Hematopoietic multipotent progenitor cell (in vitro differentiated cells): ENCODE measurements around the gene IGF1R. TPM values are rescaled to one million over a fixed set of nuclear protein-coding genes. Genes with fewer than 3 reads are reported as not detected.

Experiments used
- DNase-seq, 3 donors: peaks; one replicate each; pipeline ENCODE4 v3.0.0-alpha.2; 2011 to 2015; ENCODE audit warnings: low read depth in 2 of 3, low spot score in 2 of 3
- total RNA-seq: library from RNA; depleted of rRNA; stranded (reverse); fragments of >200 nt; gene quantifications from one replicate; pipeline ENCODE4 v1.2.3, GENCODE V29; 2012

IGF1R gene
- total RNA-seq, 1 donor = 81.9 TPM

DNA sequence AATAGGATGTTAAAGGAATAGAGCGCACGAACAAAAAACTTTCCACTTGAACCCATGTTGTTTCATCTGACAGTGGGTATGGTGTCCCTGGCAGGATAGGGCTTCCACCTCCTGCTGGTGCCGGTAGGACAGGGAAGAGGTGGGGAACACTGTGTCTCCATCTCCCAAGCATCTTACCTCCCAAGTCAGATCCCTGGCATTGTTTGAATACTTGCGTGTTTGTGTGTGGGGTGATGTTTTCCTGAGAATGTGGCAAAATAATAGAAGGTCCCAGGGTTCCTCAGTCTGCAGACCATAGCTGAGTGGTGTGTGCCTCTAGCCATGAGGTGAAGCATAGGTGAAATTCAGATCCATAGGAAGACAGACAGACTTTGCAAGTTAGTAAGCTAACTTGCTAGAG is 119.4 kb downstream of the IGF1R start:
- no peak for DNase-seq

DNA sequence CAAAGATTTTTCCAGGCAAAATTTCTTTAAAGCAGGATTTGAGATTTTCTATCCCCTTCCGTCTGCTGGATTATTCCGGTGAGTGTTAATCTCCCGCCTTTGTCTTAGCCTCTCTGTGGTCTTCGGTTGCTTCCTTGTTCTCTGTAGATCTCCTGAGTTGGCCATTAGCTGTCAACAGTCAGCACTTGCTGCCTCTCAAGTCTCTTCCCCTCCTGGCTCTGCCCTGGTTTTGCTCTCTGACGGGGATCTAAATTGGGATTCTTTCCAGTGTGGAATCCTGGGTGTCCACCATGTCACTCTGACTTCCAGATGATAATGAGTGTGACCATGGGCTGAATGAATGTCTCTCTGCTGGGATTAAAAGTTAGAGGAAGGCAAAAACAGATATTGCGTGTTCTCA is 121.5 kb downstream of the IGF1R start:
- DNase-seq = no peak

DNA sequence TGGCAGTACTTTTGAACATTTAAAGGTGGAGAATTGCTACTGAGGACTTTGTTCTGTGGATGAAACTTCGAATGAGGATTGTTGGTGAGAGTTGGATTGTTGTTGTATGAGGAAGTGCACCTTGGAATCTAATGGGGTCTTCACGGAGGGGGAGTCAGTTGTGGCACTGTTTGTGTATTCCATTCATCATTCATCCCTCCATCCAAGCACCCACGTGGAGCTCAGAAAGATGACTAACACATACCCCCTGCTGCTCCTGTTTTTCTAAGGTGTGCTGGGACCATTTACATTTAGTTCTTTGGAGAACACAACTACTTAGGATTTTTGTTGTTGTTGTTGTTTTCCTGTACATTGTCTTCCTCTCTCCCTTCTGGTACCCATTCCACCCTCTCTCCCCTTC is 122.6 kb downstream of the IGF1R start:
- DNase-seq = no peak

DNA sequence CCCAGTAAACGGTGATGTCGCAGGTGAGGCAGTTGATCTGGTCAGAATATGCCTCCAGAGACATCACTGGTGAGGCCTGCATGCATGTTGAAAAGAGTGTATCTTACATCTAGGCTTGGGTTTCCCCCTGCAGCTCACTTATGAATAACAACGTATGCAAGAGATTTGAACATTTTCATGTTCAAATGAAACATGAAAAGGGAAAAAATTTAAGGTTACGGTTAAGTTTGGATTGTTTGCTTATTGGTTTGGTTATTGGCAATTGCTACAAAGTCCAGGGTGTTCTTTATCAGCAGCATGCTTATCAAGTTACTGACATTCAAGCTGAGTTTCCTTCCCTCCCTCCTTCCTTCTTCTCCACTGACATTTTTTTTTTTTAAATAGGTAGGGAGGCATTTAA is 123.2 kb downstream of the IGF1R start:
- DNase-seq = no peak

DNA sequence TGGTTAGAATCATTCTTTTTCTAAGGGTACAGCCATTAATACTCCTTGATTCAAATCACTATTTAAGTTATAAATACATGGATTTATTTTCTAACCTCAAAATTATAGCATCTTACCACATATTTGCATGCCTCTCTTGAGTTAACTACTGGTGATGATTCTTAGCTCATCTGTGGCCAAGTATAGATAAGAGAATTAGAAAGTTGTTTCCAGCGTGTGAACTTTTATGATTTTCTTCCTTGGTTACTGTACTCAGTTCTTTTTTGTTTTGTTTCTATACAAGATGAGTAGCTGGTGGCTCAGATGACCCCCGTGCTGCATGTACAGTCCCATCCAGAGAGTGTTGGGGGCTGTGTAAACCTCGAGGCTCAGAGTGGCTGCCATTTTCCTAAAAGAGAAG is 124.6 kb downstream of the IGF1R start:
- no peak for DNase-seq

DNA sequence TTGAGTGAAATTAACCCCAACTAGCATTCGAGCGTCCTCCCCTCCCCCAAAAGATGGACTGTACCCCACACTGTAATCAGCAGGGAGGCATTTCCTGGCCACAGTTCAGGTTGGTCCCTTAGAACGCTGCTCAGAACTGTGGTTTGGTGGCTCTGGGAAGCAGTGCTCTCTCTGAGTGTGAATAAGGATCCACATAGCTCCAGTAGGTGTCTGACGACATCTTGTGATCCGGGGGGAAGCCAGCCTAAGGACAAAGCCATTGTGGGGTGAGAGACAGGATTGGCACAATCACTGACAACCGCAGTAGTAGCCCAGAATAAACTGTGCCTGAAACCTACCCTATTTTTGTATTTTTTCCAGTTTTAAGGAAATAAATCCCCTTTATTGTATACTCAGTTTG is 125.3 kb downstream of the IGF1R start:
- no peak for DNase-seq

DNA sequence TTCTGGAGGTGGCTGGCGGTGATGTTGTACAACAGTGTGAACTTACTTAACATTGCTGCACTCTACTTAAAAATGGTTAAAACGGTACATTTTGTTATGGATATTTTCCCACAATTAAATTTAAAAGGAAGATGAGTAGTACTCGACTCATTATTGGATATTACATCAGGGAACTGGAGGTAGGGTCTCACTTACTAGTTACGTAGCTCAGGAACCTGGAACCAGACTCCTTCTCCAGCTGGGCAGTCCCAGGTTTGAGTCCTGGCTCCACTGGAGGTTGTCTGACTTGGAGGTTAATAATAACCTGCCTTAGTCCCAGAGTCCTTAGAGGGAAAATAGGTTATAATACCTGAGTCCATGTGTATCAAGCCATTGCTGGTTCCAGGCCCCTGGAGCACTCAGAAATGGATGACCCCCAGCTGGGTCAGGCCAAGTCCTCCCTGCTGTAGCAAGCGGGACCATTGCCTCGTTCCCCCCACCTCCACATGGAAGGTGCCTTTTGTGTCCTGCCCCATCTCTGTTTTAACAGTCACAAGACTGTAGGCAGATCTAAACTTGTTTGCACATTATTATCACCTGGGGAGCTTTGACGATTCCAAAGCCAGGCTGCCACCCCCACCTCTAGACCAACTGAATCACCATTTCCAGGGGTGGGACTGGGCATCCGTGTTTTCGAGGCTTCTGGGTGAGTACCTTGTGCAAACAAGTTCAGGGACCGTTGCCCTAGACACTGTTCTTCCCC is 126.6 kb downstream of the IGF1R start:
- no peak for DNase-seq

DNA sequence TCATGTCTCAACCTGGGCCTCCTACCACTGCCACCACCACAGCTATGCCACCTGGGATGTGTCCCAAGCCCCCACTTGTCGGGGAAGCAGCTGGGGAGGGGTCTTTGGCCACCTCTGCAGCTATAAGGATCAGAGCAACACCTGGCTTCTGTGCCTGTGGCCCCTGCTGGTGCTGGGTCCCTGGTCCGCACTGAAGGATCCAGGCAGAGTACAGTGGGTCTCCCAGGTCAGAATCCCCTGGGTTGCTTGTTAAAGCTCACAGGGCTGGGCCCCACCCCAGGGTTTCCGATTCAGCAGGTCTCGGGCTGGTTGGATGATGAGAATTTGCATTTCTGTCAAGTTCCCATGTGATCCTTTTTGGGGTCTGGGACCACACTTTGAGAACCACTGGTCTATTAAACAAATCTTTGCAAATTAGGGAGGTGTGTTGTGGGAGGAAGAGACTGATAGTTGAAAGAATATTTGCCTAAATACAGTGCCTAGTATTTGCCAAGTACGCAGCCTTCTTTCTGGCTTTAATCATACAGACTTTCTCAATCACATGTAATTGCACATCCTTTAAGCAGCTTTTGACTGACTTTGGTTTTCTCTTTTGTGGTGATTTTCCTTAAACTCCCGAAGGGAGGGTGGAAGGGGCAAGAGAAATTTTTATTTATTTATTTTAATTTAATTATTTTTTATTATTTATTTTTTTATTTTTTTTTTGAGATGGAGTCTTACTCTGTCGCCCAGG is 127.3 kb downstream of the IGF1R start:
- DNase-seq = no peak

DNA sequence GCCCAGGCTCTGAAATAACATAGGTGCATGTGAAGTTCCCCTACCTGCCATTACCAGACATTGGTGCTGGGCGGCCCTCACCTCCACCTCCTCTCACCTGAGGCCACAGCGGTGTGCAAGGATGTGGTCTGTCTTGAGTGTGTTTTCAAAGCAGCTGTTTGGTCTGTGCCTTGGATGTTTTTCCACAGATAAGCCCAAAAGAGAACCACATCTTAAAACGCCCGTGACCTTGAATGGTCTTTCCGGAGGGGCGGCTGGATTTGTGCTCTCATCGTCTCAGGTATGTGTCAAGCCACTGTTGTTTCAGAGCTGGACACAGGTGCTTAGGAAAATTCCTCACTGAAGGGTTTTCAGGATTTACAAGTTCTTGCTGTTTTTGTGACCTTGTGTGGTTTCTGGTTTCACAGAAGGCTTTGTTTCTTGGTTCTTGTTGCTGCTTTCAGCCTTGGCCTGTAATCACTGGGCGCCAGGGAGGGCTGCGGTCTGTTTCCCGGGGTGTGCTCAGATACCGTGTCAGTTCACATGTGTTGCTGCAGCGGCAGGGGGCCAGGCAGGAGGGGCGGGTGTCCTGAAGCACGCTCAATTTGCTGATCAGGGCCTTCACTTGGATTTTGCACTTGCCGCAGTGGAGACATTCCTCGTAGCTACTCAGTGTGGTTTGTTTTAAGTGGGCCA is 128.4 kb downstream of the IGF1R start:
- peak in 2 of 3 donors; percentile 68 to 74 for DNase-seq

DNA sequence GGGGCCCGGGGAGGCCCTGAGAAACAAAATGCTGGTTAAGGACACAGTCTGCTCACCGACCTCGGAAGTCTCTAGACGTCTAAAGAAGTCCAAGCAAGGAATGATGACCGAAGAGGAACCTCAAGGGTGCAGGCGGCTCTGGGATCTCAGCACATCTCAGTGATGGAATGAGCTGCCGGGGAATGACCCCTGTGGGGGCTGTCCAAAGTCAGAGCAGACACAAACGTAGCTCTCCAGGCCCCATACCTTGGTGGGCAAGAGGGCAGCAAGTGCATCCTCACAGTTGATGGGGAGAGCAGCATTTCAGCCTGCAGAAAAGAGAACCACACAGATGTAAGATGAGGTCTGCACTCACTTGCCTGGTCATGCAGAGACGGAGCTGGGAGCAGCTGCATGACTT is 129.1 kb downstream of the IGF1R start:
- no peak for DNase-seq

DNA sequence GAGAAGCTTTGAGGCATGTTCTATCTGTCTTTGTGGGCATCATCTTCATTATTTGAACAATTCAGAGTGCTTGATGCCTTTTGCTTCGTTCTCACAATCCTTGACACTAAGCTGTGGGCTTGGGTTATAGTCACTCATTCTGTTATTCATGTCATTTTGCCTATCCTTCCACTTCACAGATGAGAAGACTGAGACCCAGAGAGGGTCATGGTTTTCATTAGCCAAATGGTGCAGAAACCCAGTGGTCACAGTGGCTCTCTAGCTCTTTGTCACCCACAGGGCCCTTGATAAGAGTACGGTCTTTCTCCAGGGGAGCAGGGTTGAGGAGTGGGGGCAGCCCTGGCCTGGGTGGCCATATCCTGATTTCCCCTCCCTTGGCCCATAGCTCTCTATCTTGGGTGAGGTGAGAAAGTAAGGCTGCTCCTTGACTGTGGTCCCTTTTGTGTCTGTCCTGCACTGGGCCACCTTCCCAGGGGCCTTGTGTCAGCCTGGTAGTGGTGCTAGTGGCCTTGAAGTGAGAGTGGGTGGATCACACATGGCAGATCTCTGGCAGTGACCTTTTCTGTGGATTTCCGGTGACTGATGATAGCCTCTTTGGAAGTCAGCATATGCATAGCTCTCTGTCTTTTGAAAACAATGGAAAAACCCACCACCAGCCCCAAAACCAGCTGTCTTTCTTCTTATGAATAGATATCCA is 130.1 kb downstream of the IGF1R start:
- no peak for DNase-seq

DNA sequence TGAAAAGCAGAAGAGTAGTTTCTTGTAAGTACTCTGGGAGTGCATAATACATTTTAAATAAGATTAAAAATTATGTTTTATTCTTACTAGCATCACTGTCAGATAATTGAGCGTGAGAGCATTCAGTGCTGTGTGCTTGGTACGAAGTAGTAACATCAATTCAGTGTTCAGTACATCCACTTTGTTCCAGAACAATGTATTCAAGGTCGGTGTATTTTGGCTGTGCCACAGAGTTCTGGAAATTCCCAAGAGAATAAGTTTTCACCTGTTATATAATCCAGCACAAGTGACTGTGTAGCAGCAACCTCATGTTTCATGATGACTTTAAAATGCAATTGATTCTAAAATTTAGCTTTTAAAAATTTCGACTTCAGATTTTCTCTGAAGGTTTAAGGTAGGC is 130.6 kb downstream of the IGF1R start:
- DNase-seq = no peak

DNA sequence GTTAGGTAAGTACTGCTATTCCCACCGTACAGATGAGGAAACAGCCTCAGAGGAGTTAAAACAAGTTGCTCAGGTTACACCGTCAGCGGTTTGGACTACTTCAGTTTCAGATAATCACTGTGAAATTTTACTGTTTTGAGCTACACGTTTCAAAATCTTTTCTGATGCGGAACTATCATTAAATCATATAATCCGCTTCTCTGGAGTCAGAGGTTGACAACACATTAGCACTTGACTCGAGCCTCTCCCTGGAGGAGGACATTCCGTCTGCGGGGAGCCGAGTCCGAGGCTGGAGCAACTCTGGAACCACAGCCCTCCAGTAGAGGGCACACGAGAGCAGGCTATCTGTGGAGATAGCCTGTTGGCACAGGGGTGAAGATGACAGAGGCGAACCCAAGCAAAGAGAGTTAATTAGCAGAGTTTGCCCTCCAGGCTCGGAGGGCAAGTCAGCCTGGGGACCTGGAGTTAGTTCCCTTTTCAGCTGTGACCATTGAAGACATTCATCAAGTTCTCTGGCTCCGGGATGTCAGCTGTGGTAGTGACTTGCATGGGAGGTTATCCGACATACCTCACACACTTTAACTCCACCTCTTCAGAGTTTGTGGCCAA is 131.2 kb downstream of the IGF1R start:
- peak; percentile 53 to 98 (median 94) for DNase-seq

DNA sequence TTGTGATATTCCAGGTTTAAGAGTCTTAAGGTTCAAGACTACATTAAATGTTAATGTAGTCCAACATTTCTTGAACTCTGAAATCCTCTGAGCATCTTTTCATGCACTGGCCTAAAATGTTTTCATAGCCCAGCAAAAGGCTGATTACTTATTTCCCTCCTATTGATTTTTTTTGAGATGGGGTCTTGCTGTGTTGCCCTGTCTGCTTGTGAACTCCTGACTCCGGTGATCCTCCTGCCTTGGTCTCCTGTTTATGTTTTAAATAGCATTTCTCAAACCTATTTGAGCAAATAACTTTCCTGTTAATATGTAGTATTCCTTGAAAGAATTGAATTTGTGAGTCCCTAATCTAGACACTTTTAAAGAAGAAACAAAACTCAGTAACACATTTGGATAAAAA is 133.5 kb downstream of the IGF1R start:
- no peak for DNase-seq

DNA sequence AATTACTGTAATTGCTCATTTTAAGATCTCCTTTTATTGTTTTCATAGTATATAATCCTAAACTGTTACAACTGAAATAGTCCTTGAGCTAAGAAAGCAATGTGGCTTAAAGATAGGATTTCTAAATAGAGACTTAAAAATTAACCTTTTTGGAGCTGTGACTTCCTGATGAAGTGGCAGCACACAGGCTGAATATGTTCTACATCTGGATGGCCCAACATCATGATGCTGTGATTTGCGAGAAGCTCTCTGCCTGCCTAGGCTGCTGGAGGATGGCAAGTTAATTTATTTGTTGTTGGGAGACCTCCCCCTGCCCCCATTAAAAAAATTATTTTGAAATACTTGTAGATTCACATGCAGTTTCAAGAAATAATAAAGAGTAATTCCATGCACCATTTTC is 134.5 kb downstream of the IGF1R start:
- no peak for DNase-seq

DNA sequence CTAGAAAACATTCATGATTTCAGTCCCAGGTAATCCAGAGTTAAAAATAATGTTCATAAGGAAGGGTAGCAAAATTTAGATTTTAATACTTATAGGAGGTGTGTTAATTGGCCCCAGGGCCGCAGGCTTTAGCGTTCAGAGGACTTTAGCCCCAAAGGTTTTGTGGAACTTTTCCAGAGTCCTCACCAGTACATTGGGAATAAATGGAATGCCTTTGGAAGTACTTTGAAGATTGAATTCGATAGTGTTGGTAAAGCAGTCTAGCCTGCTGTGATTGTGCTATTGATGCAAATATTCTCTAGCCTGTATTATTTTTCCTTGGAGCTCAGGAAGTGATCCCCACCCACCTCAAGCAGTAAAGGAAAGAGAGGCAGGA is 137.1 kb downstream of the IGF1R start:
- no peak for DNase-seq

DNA sequence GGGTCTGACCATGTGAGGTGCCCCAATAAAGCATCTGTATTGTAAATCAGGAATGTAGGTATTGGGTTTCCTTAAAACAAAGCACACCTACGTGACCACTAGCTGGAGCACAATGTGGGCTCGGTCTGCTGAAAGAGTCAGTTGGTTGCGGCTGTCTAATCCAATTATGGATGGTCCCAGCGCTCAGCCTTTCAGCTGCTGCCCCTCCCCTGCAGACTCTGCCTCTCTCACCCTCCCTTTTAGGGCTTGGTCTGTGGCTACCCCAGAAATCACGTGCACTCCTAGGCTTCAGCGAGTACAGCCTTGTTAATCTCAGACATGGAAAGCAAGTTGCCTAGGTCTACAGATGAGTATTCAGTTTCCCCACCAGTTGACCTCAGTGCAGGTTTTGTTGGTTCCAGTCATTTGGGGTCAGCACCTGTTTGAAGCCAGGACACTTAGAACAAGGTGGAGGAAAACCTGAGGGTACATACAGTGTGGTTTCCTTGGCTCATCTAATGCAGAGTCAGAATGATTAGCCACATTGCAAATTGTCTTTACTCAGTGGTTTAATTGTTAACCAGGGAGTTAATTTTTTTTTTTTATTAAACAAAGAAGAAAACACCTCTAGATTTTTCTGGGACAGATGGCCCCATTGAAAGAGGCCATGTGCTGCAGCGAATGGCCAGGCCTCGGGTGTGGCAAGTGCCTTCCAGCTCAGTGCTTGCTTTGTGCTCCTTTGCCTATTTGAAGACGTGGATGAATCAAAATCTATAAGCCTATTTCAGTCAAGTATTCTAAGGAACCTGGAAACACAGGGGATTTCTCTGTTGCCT is 137.7 kb downstream of the IGF1R start:
- no peak for DNase-seq

DNA sequence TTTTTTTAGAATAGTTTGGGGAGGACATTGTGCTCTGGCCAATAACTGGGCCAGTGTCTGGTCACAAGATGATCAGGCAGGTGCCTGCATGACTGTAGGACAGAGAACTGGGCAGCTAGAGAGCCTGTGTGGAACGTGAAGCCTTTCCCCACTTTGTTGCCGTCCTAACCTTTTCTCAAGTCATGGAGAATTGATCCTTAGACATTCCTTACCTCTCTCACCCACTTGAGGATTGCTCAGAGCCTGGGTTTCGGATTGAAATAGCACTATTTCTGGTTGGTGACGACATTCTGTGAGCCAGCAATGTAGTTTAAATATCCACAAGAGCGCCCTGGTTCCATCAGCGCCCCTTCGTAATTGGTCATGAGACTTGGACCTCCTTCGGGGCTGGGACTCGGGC is 138.4 kb downstream of the IGF1R start:
- DNase-seq = no peak

DNA sequence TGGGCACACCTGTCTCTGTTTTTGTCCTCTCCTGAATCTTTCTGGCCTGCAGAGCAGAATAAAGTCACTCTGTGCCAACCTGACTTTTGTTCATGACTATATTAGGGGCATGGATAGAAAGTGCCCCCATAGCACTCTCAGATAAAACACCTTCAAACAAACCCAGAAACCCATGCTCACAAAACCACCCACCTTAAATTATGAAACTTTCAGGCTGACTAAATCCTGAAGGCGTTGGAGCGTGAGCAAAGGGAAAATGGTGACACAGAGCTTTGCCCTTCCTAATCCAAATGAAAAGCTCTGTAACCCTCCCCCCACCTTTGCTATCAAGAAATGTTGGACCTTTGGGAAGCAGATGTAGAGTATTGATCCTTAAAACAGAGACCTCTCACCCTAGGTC is 138.9 kb downstream of the IGF1R start:
- no peak for DNase-seq
